Thyroid gland (tissue), 4 donors: ENCODE results near the gene SCPEP1.

Experiments used
- POLR2A ChIP-seq, 2 donors: fragments of 450-650 bp; IDR thresholded peaks; one replicate each; pipeline ENCODE4 v1.6.1; 2017; ENCODE audit warnings: antibody characterized with exemption in 2 of 2, mild to moderate bottlenecking in 2 of 2, moderate library complexity in 1 of 2
- TF ChIP-seq, protein P1 (sequence below), 6 experiments: fragments of 200-600 bp in 3 of 6; fragments of 450-650 bp in 3 of 6; sonication (generic) in 3 of 6; IDR thresholded peaks; one replicate each; pipeline ENCODE4 v1.5.1; 2016 to 2019; ENCODE audit warnings: antibody characterized with exemption in 6 of 6, mild to moderate bottlenecking in 2 of 6, inconsistent platforms in 1 of 6, moderate library complexity in 1 of 6

DNA sequence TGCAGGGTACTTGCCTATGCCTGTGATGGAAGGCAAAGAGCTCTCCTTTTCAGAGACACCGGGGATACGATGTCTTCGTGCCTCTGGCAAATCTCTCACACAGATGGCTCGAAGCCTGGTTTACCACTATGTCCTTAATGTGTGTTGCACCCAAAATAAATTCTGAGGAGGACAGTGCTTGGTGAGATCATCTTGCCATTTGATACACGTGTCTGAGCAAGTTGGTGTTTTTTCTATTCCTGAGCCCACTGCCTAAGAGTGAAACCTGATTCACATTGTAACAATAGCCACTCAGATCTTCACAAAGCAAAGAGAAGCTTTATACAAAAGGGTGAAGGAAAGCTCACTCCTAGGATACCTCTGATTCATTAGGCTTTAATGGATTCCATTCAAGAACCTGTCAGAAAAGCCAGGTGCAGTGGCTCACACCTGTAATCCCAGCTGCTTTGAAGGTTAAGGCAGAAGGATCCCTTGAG is 74.0 kb downstream of the SCPEP1 start:
- TF ChIP-seq POLR2A (IDR thresholded peaks at IDR 0.05) = no peak
- TF ChIP-seq, protein P1, sequence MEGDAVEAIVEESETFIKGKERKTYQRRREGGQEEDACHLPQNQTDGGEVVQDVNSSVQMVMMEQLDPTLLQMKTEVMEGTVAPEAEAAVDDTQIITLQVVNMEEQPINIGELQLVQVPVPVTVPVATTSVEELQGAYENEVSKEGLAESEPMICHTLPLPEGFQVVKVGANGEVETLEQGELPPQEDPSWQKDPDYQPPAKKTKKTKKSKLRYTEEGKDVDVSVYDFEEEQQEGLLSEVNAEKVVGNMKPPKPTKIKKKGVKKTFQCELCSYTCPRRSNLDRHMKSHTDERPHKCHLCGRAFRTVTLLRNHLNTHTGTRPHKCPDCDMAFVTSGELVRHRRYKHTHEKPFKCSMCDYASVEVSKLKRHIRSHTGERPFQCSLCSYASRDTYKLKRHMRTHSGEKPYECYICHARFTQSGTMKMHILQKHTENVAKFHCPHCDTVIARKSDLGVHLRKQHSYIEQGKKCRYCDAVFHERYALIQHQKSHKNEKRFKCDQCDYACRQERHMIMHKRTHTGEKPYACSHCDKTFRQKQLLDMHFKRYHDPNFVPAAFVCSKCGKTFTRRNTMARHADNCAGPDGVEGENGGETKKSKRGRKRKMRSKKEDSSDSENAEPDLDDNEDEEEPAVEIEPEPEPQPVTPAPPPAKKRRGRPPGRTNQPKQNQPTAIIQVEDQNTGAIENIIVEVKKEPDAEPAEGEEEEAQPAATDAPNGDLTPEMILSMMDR (IDR thresholded peaks at IDR 0.05) = no peak
